WI38 (cell line): ENCODE results near the gene WDR27.

Source experiments
- H3K4me3 ChIP-seq: 2 replicates; pipeline ENCODE4 v1.5.1; 2011; ENCODE audit warnings: low read depth, mild to moderate bottlenecking, control low read depth, low read length
- TF ChIP-seq, protein P1 (sequence below): IDR thresholded peaks from 2 replicates; pipeline ENCODE4 v1.5.1; 2012; ENCODE audit warnings: low read depth, mild to moderate bottlenecking, control low read depth, low read length

WDR27 gene

DNA sequence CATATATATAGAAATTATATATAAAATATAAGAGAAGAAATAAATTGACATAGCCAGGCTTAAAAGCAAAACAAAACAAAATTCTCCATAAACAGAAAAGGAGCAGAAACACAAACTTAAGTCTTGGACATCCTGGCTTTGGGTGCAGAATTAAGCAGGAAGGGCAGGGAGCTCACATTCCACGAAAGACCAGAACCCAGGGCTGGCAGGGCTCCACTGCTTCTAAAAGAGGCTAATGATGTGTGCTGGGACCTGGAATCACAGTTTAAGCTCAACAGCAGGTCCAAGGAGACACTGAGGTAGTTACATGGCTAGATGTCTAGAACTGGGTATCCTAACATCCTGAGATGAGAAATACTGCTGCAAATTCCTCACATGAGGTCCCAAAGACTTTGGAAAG lies 210.3 kb downstream of the WDR27 start:
- no peak overlapping the region for H3K4me3 ChIP-seq
- TF ChIP-seq, protein P1, sequence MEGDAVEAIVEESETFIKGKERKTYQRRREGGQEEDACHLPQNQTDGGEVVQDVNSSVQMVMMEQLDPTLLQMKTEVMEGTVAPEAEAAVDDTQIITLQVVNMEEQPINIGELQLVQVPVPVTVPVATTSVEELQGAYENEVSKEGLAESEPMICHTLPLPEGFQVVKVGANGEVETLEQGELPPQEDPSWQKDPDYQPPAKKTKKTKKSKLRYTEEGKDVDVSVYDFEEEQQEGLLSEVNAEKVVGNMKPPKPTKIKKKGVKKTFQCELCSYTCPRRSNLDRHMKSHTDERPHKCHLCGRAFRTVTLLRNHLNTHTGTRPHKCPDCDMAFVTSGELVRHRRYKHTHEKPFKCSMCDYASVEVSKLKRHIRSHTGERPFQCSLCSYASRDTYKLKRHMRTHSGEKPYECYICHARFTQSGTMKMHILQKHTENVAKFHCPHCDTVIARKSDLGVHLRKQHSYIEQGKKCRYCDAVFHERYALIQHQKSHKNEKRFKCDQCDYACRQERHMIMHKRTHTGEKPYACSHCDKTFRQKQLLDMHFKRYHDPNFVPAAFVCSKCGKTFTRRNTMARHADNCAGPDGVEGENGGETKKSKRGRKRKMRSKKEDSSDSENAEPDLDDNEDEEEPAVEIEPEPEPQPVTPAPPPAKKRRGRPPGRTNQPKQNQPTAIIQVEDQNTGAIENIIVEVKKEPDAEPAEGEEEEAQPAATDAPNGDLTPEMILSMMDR, result no peak

GRCh38 chr6:169490830-169491229 lies 211.0 kb downstream of the WDR27 start:
- TF ChIP-seq, protein P1, result no peak
- no peak overlapping the region for H3K4me3 ChIP-seq

- TF ChIP-seq, protein P1, result no peak
- H3K4me3 ChIP-seq, result no peak overlapping the region
These were observed 211.6 kb downstream of the WDR27 start for GRCh38 chr6:169490246-169490641.

DNA sequence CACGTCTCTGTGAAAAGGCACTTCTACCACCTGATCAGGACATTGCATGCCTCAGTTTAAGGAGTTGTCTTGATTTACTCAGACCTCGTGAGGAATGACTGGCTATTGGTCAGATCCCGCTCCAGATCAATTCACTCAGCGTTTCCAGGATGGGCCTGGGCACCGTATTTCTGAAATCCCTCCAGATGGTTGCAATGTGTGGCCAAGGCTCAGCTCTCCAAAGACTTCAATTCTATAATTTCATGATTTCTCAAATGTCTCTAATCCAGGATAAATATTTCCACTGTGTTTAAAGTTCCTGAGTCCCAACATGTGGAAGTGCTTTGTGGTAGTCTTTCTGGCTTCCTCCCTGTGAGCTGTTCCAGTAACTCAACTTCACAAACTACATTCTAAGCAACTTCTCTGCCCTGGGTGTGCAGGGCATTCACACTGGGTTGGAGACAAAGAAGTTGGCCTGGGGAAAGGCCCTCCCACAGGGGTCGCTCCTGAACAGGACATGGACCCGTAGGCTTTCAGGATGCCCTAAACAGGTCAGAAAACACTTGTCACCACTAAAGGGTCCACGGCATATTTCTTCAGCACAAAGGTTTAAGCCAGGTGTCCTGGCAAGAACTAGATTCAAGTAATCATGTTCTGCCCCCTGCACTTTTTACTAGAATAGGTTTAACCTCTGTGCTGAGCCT lies 212.1 kb downstream of the WDR27 start:
- H3K4me3 ChIP-seq, result no peak overlapping the region
- TF ChIP-seq, protein P1, result no peak

DNA sequence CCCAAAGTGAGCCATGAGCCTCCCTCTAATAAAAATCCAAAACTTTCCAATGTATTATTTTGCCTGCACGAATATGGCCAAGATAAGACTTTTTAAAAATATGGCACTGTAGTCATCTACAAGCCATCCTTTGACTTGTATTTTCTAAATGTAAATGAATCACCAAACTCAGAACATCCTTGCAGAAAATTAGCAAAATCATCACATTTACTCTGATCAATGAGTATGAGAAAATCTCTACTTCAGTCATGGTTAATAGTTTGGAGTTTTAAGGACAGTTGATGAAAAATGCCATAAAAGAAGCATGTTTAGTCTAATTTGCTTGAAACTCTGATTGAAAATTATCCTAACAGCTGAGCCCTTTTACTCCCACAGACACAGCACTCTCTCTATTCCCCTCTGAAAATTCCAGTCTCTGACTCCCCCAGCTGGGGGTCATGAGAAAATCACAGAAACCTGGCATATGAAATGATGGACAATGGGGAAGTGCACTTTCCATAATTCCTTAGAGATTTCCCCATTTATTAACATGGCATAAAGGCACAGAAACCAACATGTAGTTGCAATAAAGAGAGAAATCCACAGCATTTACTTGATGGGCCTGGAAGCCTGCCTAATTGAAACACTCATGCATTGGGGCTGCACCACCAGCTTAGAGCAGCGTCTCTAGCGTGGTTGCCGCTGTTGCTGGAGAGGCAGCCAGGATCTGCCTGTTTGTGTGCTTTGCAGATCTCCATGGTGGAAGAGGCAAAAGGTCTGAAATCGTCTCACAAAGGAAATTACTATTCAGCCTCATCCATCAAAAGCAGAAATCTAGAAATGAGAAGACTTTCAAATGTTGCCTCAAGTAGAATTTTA lies 214.0 kb downstream of the WDR27 start:
- TF ChIP-seq, protein P1, result peak; percentile 13; the same call in 1 of the 2 replicates
- H3K4me3 ChIP-seq, result no peak overlapping the region

DNA sequence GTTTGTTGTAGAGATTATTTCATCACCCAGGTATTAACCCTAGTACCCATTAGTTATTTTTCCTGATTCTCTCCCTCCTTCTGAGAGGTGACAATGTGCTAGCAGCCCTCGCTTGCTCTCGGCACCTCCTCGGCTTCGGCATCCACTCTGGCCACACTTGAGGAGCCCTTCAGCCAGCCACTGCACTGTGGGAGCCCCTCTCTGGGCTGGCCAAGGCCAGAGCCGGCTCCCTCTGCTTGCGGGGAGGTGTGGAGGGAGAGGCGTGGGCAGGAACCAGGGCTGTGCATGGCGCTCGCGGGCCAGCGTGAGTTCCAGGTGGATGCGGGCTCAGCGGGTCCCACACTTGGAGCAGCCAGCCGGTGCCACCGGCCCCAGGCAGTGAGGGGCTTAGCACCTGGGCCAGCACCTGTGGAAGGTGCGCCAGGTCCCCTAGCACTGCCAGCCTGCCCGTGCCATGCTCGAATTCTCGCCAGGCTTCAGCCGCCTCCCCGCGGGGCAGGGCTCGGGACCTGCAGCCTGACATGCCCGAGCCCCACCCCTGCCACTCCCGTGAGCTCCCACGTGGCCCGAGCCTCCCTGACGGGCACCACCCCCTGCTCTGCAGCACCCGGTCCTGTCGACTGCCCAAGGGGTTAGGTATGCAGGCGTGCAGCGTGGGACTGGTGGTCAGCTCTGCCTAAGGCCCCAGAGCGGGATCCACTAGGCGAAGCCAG lies 221.9 kb downstream of the WDR27 start:
- H3K4me3 ChIP-seq, result no peak overlapping the region
- TF ChIP-seq, protein P1, result no peak
